DND-41 (cell line): ENCODE measurements around the gene TAGLN2.

Experiments
- EZH2 ChIP-seq: IDR thresholded peaks from 3 replicates; pipeline ENCODE4 v1.6.1; 2012; ENCODE audit warnings: borderline replicate concordance, low read depth, mild to moderate bottlenecking, moderate library complexity, low read length, inconsistent platforms; ENCODE audit not compliant: severe bottlenecking
- TF ChIP-seq, protein P1 (sequence below): IDR thresholded peaks from 2 replicates; pipeline ENCODE4 v1.5.1; 2012; ENCODE audit warnings: borderline replicate concordance, low read length, moderate library complexity, mild to moderate bottlenecking; ENCODE audit not compliant: poor library complexity, severe bottlenecking; ENCODE audit errors: extremely low read depth

- no peak for TF ChIP-seq EZH2
- TF ChIP-seq, protein P1, sequence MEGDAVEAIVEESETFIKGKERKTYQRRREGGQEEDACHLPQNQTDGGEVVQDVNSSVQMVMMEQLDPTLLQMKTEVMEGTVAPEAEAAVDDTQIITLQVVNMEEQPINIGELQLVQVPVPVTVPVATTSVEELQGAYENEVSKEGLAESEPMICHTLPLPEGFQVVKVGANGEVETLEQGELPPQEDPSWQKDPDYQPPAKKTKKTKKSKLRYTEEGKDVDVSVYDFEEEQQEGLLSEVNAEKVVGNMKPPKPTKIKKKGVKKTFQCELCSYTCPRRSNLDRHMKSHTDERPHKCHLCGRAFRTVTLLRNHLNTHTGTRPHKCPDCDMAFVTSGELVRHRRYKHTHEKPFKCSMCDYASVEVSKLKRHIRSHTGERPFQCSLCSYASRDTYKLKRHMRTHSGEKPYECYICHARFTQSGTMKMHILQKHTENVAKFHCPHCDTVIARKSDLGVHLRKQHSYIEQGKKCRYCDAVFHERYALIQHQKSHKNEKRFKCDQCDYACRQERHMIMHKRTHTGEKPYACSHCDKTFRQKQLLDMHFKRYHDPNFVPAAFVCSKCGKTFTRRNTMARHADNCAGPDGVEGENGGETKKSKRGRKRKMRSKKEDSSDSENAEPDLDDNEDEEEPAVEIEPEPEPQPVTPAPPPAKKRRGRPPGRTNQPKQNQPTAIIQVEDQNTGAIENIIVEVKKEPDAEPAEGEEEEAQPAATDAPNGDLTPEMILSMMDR: no peak
Observed at GRCh38 chr1:159879977-159880376, 45.3 kb downstream of the TAGLN2 start.
